NCI-H345 (cell line): ENCODE data around the gene CACNA2D4.

Source experiments
- DNase-seq: peaks from one replicate; lab custom pipeline; 2025; lab: John Stamatoyannopoulos, UW

Gene CACNA2D4

DNA sequence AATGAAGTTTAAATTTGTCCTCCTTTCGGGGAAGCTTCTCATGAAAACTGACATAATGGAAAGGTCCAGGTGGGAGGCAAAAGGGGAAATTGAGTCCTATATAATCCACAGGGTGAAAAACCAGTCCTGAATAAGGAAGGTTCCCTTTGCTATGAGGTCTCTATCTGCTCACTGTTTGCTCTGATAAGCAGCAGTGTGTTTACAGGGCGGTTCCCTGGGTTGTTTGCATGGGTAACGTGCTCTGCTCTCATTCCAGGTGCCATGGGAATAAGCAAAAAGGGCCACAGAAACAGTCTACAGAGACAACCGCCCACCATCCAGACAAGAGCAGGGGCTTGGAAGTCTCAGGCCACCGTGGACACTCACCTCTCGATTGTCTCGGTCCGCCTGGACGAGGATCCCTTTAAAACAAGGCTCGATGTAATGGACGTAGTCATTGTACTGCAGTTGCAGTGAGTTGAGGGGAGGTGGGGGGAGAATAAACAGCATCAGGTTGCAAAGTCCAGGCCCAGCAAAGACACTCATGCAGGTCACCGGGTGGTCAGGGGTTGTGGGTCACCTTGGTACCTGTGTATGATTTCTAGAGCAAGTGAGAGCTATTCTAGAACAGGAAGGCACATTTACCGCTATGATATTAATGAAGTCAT lies 32.7 kb downstream of the CACNA2D4 start:
- DNase-seq = no peak

DNA sequence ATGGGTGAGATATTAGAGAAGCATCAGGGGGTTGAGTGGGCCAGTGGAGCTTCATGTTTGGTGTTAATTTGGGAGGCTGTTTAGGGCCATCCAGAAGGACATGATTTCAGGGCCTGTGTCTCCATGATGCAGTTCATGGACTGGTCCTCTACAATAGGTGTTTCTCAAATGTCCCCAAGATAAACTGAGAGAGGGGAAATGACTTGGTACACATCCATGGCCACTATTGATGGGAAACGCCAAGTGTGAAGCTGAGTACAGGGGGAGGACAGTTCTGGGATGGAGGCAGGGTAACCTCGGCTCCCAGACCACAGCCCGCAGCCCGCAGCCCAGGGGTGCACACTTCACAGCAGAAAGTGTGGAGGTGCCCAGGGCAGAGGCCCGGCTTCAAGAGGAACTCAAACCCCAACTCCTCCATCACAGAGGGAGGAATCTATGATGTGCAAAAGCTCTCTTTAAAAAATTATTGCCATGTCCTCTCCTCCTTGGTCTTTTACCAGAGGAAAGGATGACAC lies 33.3 kb downstream of the CACNA2D4 start:
- DNase-seq = no peak

DNA sequence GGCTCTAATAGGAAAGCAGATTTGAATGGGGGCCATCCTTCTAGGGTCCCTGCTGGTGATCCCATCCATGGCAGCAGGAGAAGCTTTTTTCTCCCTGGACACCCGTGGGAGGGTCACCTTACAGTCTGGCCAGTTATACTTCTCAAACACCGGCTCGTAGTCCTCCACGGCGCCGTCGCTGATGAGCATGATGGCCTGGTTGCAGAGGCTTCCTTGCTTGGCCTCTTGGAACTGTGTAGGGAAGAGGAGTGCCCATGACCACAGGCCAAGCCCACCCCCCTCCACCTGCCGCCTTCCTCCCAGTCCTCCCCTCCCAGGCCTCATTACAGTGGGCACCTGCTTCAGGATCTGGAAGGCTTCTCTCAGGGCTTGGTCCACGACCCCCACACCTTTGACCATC lies 33.8 kb downstream of the CACNA2D4 start:
- no peak for DNase-seq

DNA sequence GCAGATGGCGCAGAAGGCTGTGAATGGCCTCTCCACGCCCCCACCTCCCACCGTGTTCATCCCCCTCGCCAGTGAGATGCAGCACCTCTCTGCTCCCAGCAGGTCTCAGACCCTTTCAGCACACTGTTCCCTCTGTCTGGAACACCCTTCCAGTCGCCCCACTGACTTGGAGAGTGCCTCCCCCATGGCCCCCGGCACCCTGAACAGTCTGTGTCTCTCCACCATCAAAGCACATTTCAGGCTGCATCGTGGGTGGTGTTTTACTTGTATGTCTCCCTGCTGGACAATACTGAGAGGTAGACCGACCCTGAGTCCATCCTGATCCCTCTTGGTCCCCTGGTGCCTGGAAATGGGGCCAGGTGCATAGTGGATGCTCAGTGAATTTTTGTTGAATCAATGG lies 34.9 kb downstream of the CACNA2D4 start:
- DNase-seq = no peak

DNA sequence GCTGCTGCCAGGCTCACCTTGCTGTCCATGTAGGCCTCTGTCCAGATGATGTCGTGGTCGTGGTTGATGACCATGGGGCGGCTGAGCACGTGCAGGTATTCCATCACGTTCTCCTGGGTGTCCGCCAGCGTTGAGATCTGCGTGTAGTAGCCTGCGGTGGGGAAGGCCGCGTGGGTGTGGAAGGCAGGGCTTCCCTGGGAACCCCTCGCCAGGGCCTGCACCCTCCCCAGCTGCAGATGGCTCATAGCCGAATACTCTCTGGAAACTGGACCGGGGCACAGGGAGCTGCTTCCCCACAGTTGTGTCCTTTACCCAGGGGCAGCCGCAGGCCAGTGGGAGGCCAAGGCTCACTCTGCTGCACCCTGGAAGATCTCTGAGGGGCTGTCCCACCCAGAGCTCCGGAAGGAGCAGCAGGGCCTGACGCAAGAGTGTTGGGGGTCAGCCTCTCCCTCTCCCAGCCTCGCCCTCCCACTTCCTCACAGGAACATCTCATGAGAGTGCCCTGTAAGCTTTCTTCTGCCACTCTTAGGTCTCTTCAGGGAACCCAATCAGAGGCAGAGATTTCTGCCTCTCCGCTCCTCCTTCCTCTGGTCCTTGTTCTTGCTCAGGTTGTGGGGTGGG lies 35.5 kb downstream of the CACNA2D4 start:
- no peak for DNase-seq

DNA sequence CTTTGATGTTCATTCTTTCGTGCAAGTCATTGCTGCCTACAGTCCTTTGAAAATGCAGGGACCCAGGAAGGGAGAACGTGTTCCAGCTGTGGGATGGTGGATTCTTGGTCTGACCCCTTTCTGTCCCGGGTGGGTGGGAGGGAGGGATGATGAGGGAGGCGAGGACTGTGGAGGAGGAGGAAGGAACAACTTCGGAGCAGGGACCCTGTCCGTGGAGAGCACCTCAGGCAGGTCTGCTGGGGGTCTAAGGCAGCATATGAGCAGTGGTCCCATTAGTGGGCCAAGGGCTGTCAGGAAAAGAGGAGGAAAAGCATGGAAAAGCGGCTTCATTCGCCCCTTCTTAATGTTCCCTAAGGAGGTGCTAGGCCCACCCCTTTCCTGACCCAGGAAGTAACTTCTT lies 36.0 kb downstream of the CACNA2D4 start:
- no peak for DNase-seq

DNA sequence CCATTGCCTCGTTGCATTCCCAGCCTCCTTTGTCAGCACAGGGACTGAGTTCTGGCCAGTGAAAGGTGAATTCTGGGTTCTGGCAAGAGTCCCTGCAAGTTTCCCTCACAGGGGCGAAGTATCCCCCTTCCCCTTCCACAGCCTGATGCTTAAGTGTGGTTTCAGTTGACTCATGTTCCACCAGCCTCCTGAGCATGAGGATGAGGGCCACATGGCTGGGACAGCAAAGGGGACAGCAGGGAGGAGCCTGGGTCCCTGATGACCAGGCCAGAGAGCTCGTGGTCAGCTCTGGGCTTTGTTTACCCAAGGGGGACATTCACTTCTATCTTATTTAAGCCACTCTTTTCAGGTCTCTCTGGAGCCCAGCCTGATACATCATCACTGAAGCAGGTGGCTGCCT lies 36.5 kb downstream of the CACNA2D4 start:
- no peak for DNase-seq

DNA sequence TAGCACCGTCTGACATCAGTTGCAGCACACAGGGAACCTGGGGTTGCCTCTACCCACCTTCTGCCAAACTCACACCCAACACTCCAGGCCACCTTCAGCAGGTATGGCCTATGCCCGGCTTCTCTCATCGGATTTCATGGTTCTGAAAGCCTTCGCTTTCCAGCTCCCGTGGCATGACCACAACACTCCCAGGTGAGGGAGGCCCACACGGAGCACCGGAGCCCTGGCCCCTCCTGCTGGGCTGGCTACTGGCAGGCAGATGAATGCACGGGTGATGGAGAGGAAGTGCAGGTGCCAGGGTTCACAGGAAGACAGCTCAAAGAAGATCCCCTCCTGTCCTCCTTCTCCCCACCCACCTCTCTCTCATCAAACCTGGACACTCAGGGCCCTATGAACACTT lies 37.2 kb downstream of the CACNA2D4 start:
- no peak for DNase-seq

DNA sequence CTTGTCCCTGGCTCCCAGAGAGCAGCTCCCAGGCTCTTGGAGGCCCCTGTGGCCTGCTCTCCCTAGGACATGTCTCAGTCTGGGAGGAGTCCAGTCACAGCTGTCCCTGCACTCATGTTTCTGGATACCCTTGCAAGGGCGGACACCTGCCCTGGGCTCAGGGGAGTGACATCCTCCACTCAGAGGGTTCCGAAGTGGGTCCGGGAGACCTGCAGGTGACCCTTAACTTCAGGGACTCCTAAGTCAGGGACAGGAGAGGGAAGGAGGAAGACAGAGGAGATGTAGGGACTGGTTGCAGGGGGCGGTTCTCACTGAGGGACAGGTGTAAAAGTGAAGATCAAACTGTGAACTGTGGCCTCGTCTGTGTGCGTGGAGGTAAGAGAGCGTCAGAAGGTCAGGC lies 37.6 kb downstream of the CACNA2D4 start:
- DNase-seq = no peak

DNA sequence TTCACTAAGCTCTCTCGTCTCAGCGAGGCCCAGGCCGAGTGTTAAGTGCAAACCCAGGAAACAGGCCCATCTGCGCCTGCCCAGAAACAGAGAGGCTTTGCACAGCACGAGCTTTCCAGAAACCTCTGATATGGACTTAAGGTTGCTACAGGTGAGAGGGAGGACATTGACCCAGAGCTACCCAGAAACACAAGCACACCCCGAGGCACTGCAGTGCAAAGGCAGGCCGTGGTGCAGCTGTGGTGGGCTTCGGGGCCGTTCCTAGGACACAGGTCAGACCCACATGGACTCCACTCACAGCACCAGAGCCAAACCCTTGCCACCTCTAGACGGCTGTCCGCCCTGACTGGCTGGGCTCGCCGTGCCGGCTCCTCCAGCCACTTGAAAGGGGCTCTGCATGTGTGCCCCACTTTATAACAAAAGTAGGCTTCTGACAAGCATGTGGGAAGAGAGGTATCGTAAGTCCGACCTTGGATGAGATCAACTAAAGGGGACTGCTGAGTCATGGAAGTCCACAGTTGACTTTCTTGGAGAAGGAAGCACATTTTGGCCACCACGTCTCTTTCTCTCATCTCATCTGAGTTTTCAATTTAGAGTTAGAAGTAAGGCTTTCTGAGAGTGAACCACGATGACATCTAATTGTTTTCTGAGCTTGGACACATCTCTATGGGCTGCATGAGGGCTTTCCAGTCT lies 38.2 kb downstream of the CACNA2D4 start:
- no peak for DNase-seq

DNA sequence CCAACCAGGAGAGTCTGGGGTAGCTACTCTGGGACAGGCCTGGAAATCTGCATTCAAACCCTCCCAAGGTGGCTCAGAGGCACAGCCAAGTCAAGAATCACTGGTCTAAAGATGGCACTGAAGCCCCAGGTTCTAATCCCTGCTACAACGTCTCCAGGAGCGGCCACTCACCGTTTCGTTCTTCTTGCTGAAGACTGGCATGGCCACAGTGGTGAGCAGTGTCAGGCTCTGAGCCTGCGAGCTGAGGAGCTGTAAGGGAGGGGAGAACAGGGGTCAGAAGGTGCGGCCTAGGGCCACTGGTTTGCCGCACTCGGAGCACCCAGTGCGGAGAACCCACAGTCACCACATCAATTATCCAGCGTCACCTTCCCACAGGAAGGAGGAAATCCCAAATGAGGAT lies 38.8 kb downstream of the CACNA2D4 start:
- DNase-seq = no peak

DNA sequence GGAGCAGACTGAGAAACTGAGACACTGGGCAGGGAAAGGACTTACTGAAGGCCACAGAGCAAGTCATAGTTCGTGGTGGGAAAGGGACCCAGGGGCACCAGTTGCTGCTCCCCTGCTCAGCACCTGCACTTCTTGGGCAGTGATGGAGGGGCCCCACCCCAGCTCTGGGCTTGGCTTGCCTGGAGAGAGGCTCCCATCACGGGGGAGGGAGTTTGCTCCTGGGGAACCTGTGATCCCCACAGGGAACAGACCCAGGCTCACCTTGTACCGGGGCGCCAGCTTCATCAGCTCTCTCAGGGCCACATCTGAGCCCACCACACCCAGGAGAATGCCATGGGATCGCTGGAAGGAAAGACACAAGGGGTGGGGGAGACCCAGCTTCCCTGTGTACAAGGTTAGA lies 39.8 kb downstream of the CACNA2D4 start:
- DNase-seq = no peak

DNA sequence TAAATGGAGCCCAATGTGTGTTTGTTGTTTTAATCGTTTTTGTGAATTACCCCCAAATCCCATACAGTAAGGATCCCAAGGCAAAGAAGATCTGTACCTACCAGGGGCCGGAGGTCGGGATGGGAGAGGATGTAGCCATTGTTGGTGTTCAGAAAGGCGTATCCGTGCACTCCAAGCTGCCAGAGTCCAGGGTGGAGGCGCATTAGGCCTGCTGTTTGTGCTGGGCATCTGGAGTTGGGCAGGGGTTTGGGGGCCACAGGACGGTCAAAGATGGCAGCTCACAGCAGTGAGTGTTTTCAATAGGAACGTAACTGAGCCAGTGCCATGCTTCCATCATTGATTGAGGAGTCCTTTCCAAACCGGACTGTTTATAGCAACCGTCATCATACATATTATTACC lies 40.2 kb downstream of the CACNA2D4 start:
- no peak for DNase-seq

DNA sequence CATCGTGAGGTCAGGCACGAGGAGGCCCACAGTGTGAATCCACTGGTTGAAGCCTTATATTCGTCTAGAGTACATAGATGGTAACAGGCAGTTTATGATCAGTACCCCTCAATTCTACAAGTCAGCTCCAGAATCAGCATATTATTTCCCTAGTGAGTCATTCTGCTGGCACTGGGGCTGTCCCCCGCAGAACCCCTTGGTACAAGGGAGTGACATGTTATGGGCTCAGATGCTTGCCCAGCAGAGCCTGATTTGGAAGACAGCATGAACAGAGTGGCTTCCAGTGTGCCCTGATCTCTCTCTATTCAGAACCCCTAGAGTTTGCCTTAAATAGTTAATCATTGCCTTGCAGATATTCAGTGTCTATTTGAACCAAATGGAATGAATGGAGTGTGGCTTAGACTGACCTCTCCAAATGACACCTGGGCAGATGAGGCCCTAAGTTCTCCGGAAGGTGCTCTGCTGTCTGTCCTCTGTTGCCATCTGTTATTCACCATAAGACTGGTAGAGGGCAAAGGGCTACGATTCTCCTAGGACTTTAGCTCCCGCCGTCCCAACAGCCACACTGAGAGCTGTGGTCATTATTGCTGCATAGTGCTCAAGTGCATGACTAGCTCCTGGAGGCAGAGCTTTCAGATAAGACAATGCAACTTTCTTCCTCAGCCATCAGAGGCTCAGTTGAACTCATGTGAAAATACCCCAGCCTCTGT lies 41.1 kb downstream of the CACNA2D4 start:
- DNase-seq = no peak

DNA sequence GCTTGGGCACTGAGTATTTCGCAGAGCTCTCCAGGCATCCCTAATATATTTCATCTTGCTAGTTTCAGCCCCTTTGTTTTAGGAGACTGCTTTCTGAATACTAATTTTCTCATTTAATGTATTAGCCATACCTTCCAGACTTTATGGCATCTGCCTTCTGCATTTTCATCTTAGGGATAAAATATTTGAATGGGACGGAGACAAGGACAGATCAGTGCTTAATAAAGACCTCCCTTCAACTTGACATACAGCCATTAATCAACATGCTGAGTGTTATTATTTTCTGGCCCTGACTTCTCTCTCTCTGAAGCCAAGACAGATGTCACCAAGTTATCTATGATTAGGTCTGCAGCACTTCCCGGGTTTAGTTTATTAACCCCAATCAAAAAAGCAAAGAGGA lies 42.4 kb downstream of the CACNA2D4 start:
- DNase-seq = no peak

DNA sequence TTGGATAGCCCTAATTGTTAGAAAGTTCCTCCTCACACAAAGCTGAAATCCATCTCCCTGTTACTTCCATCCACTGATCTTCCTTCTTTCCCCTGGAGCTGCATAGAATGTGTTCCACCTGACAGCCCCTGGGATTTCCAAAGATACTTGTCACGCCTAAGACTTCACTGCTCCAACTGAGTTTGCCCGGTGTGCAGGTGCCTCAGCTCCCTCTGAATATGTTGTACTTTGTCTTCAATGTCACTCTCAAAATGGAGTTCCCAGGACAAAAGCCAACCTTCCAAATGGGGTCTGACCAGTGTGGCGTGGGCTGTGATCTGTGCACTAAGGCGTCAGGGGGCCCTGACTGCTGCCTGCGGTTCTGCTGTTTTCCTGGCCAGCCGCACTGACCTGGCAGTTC lies 42.8 kb downstream of the CACNA2D4 start:
- no peak for DNase-seq

DNA sequence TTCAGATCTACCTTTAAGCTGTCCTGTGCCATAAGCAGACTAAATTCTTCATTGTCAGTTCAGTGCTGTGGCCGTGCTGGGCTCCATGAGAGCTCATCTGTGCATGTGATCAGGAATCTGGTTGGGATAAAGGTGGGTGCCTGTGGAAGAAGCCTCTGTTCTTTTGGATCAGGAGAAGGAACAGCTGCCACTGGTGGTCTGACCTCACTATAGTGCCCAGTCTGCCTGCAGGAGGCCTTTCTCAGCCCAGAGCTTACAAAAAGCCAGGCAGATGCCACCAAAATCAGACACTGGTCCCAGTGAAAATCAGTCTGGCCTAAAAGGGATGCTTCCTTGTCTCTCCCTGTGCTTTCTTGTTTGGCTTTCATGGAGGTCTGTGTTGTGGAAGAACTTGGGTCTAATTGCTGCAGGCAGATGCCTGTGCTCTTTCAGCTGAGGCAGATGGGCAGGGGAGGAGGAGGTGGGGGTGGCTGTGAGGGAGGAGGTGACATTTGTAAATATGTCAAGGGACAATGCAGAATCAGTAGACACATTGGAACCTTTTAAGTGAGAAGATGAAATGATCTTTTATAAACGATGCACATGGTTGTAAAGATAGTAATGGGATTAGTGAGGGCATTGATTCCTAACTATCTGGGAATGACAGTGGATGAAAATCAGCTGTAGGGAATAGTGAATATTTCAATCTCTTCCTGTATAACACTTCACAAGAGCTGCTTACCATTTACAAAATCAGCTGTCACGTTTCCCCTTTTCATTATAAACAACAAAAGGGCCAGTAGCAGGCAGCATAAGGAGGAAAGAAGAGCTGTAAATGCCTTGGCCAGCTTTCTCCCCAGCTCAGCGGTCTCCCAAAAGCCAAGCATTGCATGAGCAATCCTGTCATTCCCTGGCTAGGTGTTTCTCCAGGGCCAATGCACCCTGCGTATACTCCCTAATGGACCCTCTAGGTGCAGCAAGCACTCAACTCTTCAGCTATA lies 44.6 kb downstream of the CACNA2D4 start:
- DNase-seq = no peak

DNA sequence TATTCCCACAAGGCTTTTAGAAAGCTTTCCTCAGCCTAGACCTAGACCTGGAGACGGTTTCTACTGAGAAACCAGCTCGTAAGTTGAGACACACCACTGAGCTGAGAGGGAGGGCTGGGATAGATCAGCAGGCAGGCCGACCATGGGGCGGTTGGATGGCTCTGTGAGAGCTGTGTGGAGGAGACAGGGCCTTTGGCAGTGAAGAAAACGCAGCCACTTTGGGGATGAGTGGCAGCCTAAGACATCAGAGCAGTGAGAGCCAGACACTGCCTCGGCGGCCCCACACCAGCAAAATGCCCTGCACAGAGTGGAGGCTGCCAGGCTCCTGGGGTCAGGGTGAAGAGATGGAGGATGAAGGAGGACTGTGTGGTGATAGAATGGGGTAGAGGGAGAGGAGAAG lies 46.0 kb downstream of the CACNA2D4 start:
- no peak for DNase-seq

DNA sequence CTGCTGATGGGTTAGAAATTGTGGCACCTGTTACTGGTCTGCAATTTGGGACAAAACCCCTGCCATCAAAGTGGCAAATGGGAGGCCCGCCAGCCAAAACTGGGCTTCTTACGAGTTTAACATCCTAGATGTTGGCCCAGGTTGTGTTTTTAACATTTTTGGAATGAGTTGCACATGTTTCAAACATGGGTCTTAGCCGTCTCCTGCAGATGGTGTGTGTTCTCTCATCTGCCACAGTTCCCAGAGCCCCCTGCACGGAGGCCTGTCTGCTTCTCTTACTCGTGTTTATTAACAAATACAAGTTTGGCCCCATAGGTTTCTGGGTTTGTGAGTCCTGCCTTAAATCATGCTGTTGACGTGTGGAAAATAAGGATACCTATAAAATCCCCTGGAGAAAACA lies 46.5 kb downstream of the CACNA2D4 start:
- DNase-seq = no peak

DNA sequence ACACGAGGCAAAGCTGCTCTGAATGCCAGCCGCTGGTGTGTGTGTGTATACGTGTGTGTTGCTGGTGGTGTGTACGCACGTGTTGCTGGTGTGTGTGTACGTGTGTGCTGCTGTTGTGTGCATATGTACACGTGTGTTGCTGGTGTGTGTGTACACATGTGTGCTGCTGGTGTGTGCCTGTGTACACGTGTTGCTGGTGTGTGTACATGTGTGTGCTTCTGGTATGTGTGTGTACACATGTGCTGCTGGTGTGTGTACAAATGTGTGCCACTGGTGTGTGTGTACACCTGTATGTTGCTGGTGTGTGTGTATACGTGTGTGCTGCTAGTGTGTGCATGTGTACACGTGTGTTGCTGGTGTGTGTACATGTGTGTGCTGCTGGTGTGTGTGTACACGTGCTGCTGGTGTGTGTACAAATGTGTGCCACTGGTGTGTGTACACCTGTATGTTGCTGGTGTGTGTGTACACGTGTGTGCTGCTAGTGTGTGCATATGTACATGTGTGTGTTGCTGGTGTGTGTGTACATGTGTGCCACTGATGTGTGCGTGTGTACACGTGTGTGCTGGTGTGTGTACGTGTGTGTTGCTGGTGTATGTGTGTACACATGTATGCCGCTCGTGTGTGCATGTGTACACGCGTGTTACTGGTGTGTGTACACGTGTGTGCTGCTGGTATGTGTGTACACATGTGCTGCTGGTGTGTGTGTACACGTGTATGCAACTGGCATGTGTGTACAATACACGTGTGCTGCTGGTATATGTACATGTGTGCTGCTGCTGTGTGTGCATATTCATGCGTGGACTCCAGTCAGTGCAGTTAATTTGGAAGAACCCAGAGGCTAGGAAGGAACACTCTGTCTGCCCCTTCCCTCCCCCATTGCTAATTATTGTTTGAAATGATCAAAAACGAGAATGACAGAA lies 47.2 kb downstream of the CACNA2D4 start:
- DNase-seq = no peak
